Gastrocnemius medialis (tissue), 4 donors: ENCODE data around the gene LHFPL4.

Experiments
- CTCF ChIP-seq, 5 experiments: fragments of 450-650 bp in 3 of 5; fragments of 200-600 bp in 2 of 5; sonication (generic) in 2 of 5; IDR thresholded peaks in 4 of 5; conservative IDR thresholded peaks in 1 of 5; 1 replicate in 4 of 5; 2 replicates in 1 of 5; pipeline ENCODE4 v1.5.1; 2016 to 2019; ENCODE audit warnings: antibody characterized with exemption in 5 of 5, mild to moderate bottlenecking in 3 of 5, moderate library complexity in 3 of 5
- POLR2A ChIP-seq, 2 donors: fragments of 450-650 bp; IDR thresholded peaks; one replicate each; pipeline ENCODE4 v1.6.1; 2017; ENCODE audit warnings: antibody characterized with exemption in 2 of 2, mild to moderate bottlenecking in 2 of 2, moderate library complexity in 2 of 2

GRCh38 chr3:9542182-9542581, 11.4 kb downstream of the LHFPL4 start:
- no peak for TF ChIP-seq CTCF (IDR thresholded peaks at IDR 0.05 in 4 of 5, conservative IDR thresholded peaks at IDR 0.05 in 1 of 5)
- TF ChIP-seq POLR2A (IDR thresholded peaks at IDR 0.05): no peak
